SJCRH30 (cell line): ENCODE data around the gene STAM2. TPM values are rescaled to one million over a fixed set of nuclear protein-coding genes. Genes with fewer than 3 reads are reported as not detected.
"Not testable (repeated sequence)": the region's sequence is repeated elsewhere in the genome, so short reads cannot be mapped to it uniquely, and the experiment has no call there.

Experiments used
- DNase-seq, 2 experiments: peaks; one replicate each; pipeline ENCODE4 v3.0.0-alpha.2; 2015 to 2020
- H3K27ac ChIP-seq: fragments of 250-450 bp; sonication (Bioruptor Pico); 2 replicates; pipeline ENCODE4 v1.5.1; 2020; ENCODE audit warnings: mild to moderate bottlenecking, moderate library complexity
- H3K27me3 ChIP-seq: fragments of 250-450 bp; sonication (Bioruptor Pico); 2 replicates; pipeline ENCODE4 v1.5.1; 2020; ENCODE audit warnings: mild to moderate bottlenecking, moderate library complexity
- H3K36me3 ChIP-seq: fragments of 250-450 bp; sonication (Bioruptor Pico); 2 replicates; pipeline ENCODE4 v1.5.1; 2020; ENCODE audit warnings: mild to moderate bottlenecking, moderate library complexity
- H3K4me1 ChIP-seq: fragments of 250-450 bp; sonication (Bioruptor Pico); 2 replicates; pipeline ENCODE4 v1.5.1; 2020; ENCODE audit warnings: mild to moderate bottlenecking, moderate library complexity
- H3K4me3 ChIP-seq: fragments of 250-450 bp; sonication (Bioruptor Pico); 2 replicates; pipeline ENCODE4 v1.5.1; 2020; ENCODE audit warnings: mild to moderate bottlenecking, moderate library complexity
- H3K9me3 ChIP-seq: fragments of 250-450 bp; sonication (Bioruptor Pico); replicated peaks from 2 replicates; pipeline ENCODE4 v1.5.1; 2020; ENCODE audit warnings: mild to moderate bottlenecking, moderate library complexity
- total RNA-seq: library from RNA; depleted of rRNA; stranded (reverse); fragments of >200 nt; shearing (Covaris generic); gene quantifications from 2 replicates; pipeline ENCODE4 v1.2.3, GENCODE V29; 2014

Gene STAM2
- total RNA-seq, 1 experiment from 2014 or later = 15.9 TPM

- no peak for DNase-seq
- no peaks in the 10 kb centered on the region for H3K4me1 ChIP-seq
- H3K27me3 ChIP-seq = no peaks in the 10 kb centered on the region
- H3K4me3 ChIP-seq = no peak overlapping the region
- H3K9me3 ChIP-seq = no peaks in the 10 kb centered on the region; the same call in 1 of the 2 replicates
- H3K36me3 ChIP-seq = no peaks in the 10 kb centered on the region
- H3K27ac ChIP-seq = no peak overlapping the region
Measured at GRCh38 chr2:152161598-152161997, 14.0 kb downstream of the STAM2 start.

DNA sequence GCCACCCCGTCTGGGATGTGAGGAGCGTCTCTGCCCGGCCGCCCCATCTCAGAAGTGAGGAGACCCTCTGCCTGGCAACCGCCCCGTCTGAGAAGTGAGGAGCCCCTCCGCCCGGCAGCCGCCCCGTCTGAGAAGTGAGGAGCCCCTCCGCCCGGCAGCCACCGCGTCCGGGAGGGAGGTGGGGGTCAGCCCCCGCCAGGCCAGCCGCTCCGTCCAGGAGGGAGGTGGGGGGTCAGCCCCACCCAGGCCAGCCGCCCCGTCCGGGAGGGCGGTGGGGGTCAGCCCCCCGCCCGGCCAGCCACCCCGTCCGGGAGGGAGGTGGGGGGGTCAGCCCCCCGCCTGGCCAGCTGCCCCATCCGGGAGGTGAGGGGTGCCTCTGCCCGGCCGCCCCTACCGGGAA lies 15.2 kb downstream of the STAM2 start:
- not testable (repeated sequence) for H3K36me3 ChIP-seq, H3K27me3 ChIP-seq, H3K4me3 ChIP-seq, H3K4me1 ChIP-seq, H3K9me3 ChIP-seq, H3K27ac ChIP-seq, DNase-seq

- Histone ChIP-seq H3K9me3 (no peaks in the 10 kb centered on the region; the same call in 1 of the 2 replicates), H3K36me3 (no peaks in the 10 kb centered on the region), H3K4me1 (no peaks in the 10 kb centered on the region), H3K27me3 (no peaks in the 10 kb centered on the region), H3K27ac (no peak overlapping the region), H3K4me3 (no peak overlapping the region)
- DNase-seq = no peak
Measured at GRCh38 chr2:152157253-152157652, 18.3 kb downstream of the STAM2 start.

- Histone ChIP-seq H3K27me3 (no peaks in the 10 kb centered on the region), H3K27ac (no peak overlapping the region), H3K9me3 (no peaks in the 10 kb centered on the region), H3K4me1 (no peaks in the 10 kb centered on the region), H3K36me3 (no peaks in the 10 kb centered on the region), H3K4me3 (no peak overlapping the region)
- no peak for DNase-seq
Measured at GRCh38 chr2:152155209-152155608, 20.4 kb downstream of the STAM2 start.

DNA sequence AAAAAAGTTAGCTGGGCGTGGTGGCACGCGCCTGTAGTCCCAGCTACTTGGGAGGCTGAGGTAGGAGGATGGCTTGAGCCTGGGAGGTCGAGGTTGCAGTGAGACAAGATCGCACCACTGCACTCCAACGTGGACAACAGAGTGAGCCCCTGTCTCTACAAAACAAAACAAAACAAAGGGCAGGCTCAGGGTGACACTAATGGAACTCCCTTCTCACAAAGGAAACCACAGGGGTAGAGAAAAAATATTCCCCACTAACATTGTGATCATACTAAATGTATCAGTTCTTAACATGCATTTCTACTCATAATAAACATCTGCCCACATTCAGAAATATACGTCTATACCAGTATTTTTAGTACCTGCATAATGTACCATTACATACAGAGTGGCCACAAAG lies 21.1 kb downstream of the STAM2 start:
- no peak for DNase-seq
- H3K27ac ChIP-seq = no peak overlapping the region
- H3K4me1 ChIP-seq = no peaks in the 10 kb centered on the region
- no peaks in the 10 kb centered on the region for H3K27me3 ChIP-seq
- no peaks in the 10 kb centered on the region for H3K9me3 ChIP-seq
- H3K36me3 ChIP-seq = no peaks in the 10 kb centered on the region
- H3K4me3 ChIP-seq = no peak overlapping the region

DNA sequence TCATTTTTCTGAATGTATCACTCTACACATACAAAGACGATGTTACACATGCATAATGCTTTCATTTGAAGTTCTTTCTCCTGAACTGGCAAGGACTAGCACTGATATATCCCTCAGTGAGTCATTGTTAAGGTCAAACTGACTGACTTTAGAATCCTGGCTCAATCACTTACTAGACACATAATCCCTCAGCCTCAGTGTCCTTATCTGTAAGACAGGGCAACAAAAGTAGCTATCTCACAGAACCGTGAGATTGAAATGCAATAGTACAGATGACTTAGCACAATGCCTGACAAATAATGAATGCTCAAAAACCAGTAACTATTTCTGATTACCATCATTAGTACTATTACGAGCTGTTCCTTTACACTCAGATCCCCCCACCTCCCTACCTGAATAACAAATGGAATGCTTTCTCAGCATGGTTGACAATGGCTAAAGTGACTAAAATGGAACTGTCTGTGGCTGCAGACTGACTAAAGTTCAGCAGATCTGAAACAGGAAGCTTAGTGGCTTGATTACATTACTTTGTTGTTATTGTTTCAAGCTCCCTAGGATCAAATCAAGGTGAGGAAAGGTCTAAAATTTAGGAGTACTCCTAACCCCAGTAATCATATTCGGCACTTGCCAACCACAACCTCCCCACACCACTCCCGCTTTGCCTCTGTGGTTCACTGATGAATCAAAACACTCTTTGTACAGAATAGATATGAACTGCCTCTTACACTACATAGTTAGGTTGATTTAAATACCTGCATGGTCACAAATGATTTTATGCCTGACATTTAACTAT lies 40.9 kb downstream of the STAM2 start:
- no peaks in the 10 kb centered on the region for H3K27me3 ChIP-seq
- H3K36me3 ChIP-seq = no peaks in the 10 kb centered on the region
- H3K4me1 ChIP-seq = no peaks in the 10 kb centered on the region
- no peaks in the 10 kb centered on the region for H3K9me3 ChIP-seq
- no peak overlapping the region for H3K4me3 ChIP-seq
- DNase-seq = no peak
- H3K27ac ChIP-seq = no peak overlapping the region

DNA sequence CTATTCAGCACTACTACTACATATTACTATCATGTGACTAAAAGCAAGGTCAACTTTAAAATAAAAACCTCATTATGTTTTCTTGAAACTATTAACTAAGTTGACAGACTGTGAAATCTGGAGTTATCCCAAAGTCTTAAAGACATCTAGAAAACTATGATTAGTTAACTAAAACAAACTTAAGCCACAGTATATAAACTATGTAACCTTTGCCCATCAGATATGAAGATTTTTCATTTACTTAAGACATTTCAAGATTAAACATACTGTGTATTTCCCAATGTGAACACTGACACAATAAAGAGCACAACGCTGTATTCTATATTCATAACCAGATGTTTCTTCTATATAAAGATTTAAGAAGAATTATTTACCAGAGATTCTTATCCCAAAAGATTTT lies 43.3 kb downstream of the STAM2 start:
- Histone ChIP-seq H3K9me3 (no peaks in the 10 kb centered on the region), H3K36me3 (no peaks in the 10 kb centered on the region), H3K4me3 (no peak overlapping the region), H3K4me1 (no peaks in the 10 kb centered on the region), H3K27ac (no peak overlapping the region), H3K27me3 (no peaks in the 10 kb centered on the region)
- no peak for DNase-seq

DNA sequence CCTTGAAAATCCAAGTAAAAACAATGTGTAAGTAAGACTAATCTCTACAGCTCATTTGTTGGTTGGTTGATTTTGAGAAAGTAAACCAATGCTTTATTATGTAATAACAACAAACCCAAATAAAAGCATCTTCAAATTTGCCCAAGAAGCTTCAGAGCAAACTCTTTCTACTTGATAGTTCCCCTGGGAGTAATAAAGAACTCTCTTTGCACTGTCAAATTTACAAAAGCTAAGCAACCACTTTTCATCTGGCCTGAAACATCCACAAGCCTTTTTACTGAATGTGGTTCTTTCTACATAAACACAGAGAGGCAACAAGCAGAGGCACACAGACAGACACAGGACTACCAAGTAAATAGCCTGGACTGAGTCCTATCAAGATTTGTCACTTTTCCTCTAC lies 47.9 kb downstream of the STAM2 start:
- Histone ChIP-seq H3K27me3 (no peaks in the 10 kb centered on the region), H3K27ac (no peak overlapping the region), H3K9me3 (no peaks in the 10 kb centered on the region), H3K4me3 (no peak overlapping the region), H3K36me3 (no peaks in the 10 kb centered on the region), H3K4me1 (no peaks in the 10 kb centered on the region)
- no peak for DNase-seq

- Histone ChIP-seq H3K4me3 (no peak overlapping the region), H3K36me3 (no peaks in the 10 kb centered on the region), H3K9me3 (no peaks in the 10 kb centered on the region), H3K4me1 (no peaks in the 10 kb centered on the region), H3K27me3 (no peaks in the 10 kb centered on the region), H3K27ac (no peak overlapping the region)
- peak; percentile 5 to 19 for DNase-seq
Measured at GRCh38 chr2:152126664-152127063, 48.9 kb downstream of the STAM2 start.

GRCh38 chr2:152122161-152122560 lies 53.4 kb downstream of the STAM2 start:
- no peak for DNase-seq
- H3K36me3 ChIP-seq = no peaks in the 10 kb centered on the region
- H3K9me3 ChIP-seq = no peaks in the 10 kb centered on the region
- H3K27me3 ChIP-seq = no peaks in the 10 kb centered on the region
- H3K27ac ChIP-seq = no peak overlapping the region
- no peaks in the 10 kb centered on the region for H3K4me1 ChIP-seq
- H3K4me3 ChIP-seq = no peak overlapping the region

DNA sequence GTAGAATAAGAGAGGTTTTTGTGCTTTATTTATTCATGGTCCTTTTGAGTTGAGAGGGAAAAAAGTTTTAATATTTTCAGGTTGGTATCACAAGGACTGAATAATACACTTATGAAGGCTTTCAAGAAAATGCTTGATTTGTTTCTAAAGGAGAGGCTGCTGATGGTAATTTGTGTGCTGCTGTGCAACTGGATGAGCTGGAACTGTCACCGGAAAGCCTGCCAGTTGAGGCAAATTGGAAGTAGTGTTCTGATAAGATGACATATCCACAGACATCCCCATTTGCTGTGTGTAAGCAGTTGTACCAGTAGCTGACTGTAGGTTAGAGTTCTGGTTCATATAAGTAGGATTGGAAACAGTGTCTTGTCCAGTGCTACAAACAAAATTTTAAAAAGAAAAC lies 55.1 kb downstream of the STAM2 start:
- H3K9me3 ChIP-seq = no peaks in the 10 kb centered on the region
- no peaks in the 10 kb centered on the region for H3K27me3 ChIP-seq
- no peak for DNase-seq
- H3K36me3 ChIP-seq = no peaks in the 10 kb centered on the region
- no peak overlapping the region for H3K4me3 ChIP-seq
- H3K27ac ChIP-seq = no peak overlapping the region
- no peaks in the 10 kb centered on the region for H3K4me1 ChIP-seq

DNA sequence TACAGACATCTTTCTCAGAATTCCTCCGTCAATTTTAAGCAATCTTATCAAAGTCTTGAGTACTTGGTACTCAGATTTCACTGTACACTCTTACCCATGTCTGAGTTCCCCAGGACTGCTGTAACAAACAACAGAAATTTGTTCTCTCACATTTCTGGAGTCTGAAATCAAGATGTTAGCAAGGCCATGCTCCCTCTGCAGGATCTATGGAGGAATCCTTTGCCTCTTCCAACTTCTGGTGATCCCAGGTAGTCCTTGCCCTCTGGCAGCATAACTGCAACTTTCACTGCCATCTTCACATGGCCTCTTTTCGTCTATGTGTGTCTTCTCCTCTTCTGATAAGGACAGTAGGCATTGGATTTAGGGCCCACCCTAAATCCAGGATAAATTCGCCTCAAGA lies 59.6 kb downstream of the STAM2 start:
- Histone ChIP-seq H3K9me3 (no peaks in the 10 kb centered on the region), H3K4me3 (no peak overlapping the region), H3K4me1 (no peaks in the 10 kb centered on the region), H3K27ac (no peak overlapping the region), H3K27me3 (no peaks in the 10 kb centered on the region), H3K36me3 (no peaks in the 10 kb centered on the region)
- DNase-seq = no peak

GRCh38 chr2:152114366-152114765 lies 61.2 kb downstream of the STAM2 start:
- Histone ChIP-seq H3K4me1 (no peaks in the 10 kb centered on the region), H3K27ac (no peak overlapping the region), H3K27me3 (no peaks in the 10 kb centered on the region), H3K4me3 (no peak overlapping the region), H3K36me3 (no peaks in the 10 kb centered on the region), H3K9me3 (no peaks in the 10 kb centered on the region)
- no peak for DNase-seq

- H3K27ac ChIP-seq, H3K9me3 ChIP-seq, H3K27me3 ChIP-seq, DNase-seq, H3K36me3 ChIP-seq, H3K4me1 ChIP-seq, H3K4me3 ChIP-seq: not testable (repeated sequence)
Measured at GRCh38 chr2:152107140-152107539, 68.4 kb downstream of the STAM2 start.

- H3K27me3 ChIP-seq = no peaks in the 10 kb centered on the region
- no peaks in the 10 kb centered on the region for H3K9me3 ChIP-seq
- no peak for DNase-seq
- no peak overlapping the region for H3K27ac ChIP-seq
- H3K4me1 ChIP-seq = no peaks in the 10 kb centered on the region
- H3K4me3 ChIP-seq = no peak overlapping the region
- no peaks in the 10 kb centered on the region for H3K36me3 ChIP-seq
Measured at GRCh38 chr2:152106464-152106863, 69.1 kb downstream of the STAM2 start.

GRCh38 chr2:152103271-152103670 lies 72.3 kb downstream of the STAM2 start:
- Histone ChIP-seq H3K4me1 (no peaks in the 10 kb centered on the region), H3K27me3 (0 out of 2 replicates have a peak, but pooled peaks cover 5% of the 10 kb centered on the region), H3K36me3 (no peaks in the 10 kb centered on the region), H3K27ac (no peak overlapping the region), H3K9me3 (no peaks in the 10 kb centered on the region), H3K4me3 (no peak overlapping the region)
- DNase-seq = no peak
